Osteoblast (primary cell): Measurements from ENCODE around the gene OLFML1. TPM values are rescaled to one million over a fixed set of nuclear protein-coding genes. Genes with fewer than 3 reads are reported as not detected.

Experiments
- DNase-seq: peaks from one replicate; pipeline ENCODE4 v3.0.0; 2011; ENCODE audit warnings: low spot score, mixed read lengths; ENCODE audit not compliant: insufficient read length; ENCODE audit errors: missing footprints
- H2AFZ ChIP-seq: 2 replicates; pipeline ENCODE4 v1.6.0; 2011; ENCODE audit warnings: mild to moderate bottlenecking, low read length
- H3K27ac ChIP-seq: 2 replicates; pipeline ENCODE4 v1.5.1; 2011; ENCODE audit warnings: mild to moderate bottlenecking, low read depth, low read length, moderate library complexity
- H3K27me3 ChIP-seq: 2 replicates; pipeline ENCODE4 v1.6.0; 2012; ENCODE audit warnings: mild to moderate bottlenecking, control low read depth, inconsistent platforms, low read length, moderate library complexity; ENCODE audit not compliant: insufficient read depth
- H3K36me3 ChIP-seq: 2 replicates; pipeline ENCODE4 v1.5.1; 2011; ENCODE audit warnings: mild to moderate bottlenecking, low read length, control low read depth, moderate library complexity; ENCODE audit not compliant: insufficient read depth
- H3K4me1 ChIP-seq: 2 replicates; pipeline ENCODE4 v1.5.1; 2011; ENCODE audit warnings: mild to moderate bottlenecking, low read length, control low read depth, moderate library complexity; ENCODE audit not compliant: insufficient read depth
- H3K4me2 ChIP-seq: 2 replicates; pipeline ENCODE4 v1.6.0; 2011; ENCODE audit warnings: mild to moderate bottlenecking, low read length; ENCODE audit not compliant: insufficient read depth
- H3K4me3 ChIP-seq: fragments of 200-600 bp; sonication (generic); 3 replicates; pipeline ENCODE4 v1.5.1; 2012; ENCODE audit warnings: mild to moderate bottlenecking, low read length, inconsistent platforms; ENCODE audit not compliant: insufficient read depth
- H3K79me2 ChIP-seq: 2 replicates; pipeline ENCODE4 v1.6.0; 2012; ENCODE audit warnings: mild to moderate bottlenecking, low read length, control low read depth, inconsistent platforms; ENCODE audit not compliant: insufficient read depth
- H3K9me3 ChIP-seq: 2 replicates; pipeline ENCODE4 v1.5.1; 2011; ENCODE audit warnings: low read depth, low read length, control low read depth
- H4K20me1 ChIP-seq: 2 replicates; pipeline ENCODE4 v1.6.0; 2012; ENCODE audit warnings: mild to moderate bottlenecking, low read length, control low read depth; ENCODE audit not compliant: insufficient read depth
- CTCF ChIP-seq: IDR thresholded peaks from 2 replicates; pipeline ENCODE4 v1.5.1; 2011; ENCODE audit warnings: mild to moderate bottlenecking, low read depth, low read length, moderate library complexity; ENCODE audit errors: extremely low read depth
- total RNA-seq: library from RNA; depleted of rRNA; stranded (reverse); fragments of >200 nt; gene quantifications from 2 replicates; pipeline ENCODE4 v1.2.3, GENCODE V29; 2012

OLFML1 gene
- total RNA-seq, 1 donor: 20.3 TPM

GRCh38 chr11:7493670-7494069 lies 8.4 kb downstream of the OLFML1 start:
- no peak overlapping the region for H2AFZ ChIP-seq
- no peaks in the 10 kb centered on the region for H3K79me2 ChIP-seq
- no peaks in the 10 kb centered on the region for H3K9me3 ChIP-seq

GRCh38 chr11:7494086-7494745 lies 8.9 kb downstream of the OLFML1 start:
- Histone ChIP-seq H3K79me2 (no peaks in the 10 kb centered on the region), H3K4me3 (no peak overlapping the region), H2AFZ (no peak overlapping the region), H3K9me3 (no peaks in the 10 kb centered on the region), H3K4me2 (no peak overlapping the region), H3K27ac (no peak overlapping the region), H3K4me1 (peaks cover 10% of the 10 kb centered on the region), H3K36me3 (no peaks in the 10 kb centered on the region), H4K20me1 (no peaks in the 10 kb centered on the region), H3K27me3 (no peaks in the 10 kb centered on the region)
- no peak for DNase-seq
- no peak for TF ChIP-seq CTCF

More at GRCh38 chr11:7493670-7494069, 8.4 kb downstream of the OLFML1 start:
- no peak for TF ChIP-seq CTCF
- Histone ChIP-seq H3K4me3 (no peak overlapping the region), H3K27ac (no peak overlapping the region), H3K27me3 (no peaks in the 10 kb centered on the region), H3K36me3 (no peaks in the 10 kb centered on the region), H3K4me1 (peaks cover 10% of the 10 kb centered on the region), H4K20me1 (no peaks in the 10 kb centered on the region), H3K4me2 (no peak overlapping the region)
- no peak for DNase-seq

DNA sequence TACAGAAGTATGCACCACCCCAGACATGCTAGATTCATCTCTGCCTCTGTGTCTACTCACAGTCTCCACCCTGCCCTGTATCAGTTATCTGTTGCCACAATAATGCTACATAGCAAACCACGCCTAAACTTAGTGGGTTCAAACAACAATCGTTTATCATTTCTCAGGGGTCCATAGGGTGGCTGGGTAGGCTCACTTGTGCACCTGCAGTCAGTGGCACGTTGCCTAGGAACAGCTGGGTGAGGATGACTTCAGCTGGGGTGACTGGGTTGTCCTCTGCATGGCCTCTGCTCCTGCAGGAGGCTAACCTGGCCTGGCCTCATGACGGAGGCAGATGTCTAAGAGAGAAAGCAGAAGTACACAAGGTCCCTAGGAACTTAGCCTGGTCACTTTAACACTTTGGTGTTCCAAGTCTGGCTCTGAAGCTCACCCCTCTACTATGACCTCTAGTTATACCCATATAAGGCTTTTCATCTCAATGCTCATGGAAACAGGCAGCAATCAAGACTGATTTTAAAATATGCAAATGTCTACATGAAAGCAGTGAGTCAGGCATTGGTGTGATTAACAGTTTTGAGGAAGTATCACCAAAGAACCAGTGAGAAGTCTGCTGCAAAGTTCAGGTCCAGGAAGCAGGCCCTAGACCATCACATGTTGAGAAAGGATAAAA lies 10.7 kb downstream of the OLFML1 start:
- no peaks in the 10 kb centered on the region for H3K9me3 ChIP-seq
- no peak overlapping the region for H2AFZ ChIP-seq
- no peak for DNase-seq
- no peaks in the 10 kb centered on the region for H3K27me3 ChIP-seq
- H3K79me2 ChIP-seq: no peaks in the 10 kb centered on the region
- no peak overlapping the region for H3K4me3 ChIP-seq
- no peaks in the 10 kb centered on the region for H3K36me3 ChIP-seq
- no peaks in the 10 kb centered on the region for H3K4me1 ChIP-seq
- no peak overlapping the region for H3K4me2 ChIP-seq
- no peak overlapping the region for H3K27ac ChIP-seq
- no peaks in the 10 kb centered on the region for H4K20me1 ChIP-seq
- no peak for TF ChIP-seq CTCF

GRCh38 chr11:7498193-7498592 lies 12.9 kb downstream of the OLFML1 start:
- Histone ChIP-seq H3K4me3 (no peak overlapping the region), H3K4me1 (no peaks in the 10 kb centered on the region), H3K36me3 (no peaks in the 10 kb centered on the region), H4K20me1 (no peaks in the 10 kb centered on the region), H3K79me2 (no peaks in the 10 kb centered on the region), H2AFZ (no peak overlapping the region), H3K4me2 (no peak overlapping the region), H3K9me3 (no peaks in the 10 kb centered on the region), H3K27me3 (no peaks in the 10 kb centered on the region), H3K27ac (no peak overlapping the region)
- no peak for TF ChIP-seq CTCF
- DNase-seq: no peak
